ENCODE data around the gene DMRT3. TPM values are rescaled to one million over a fixed set of nuclear protein-coding genes. Genes with fewer than 3 reads are reported as not detected.

The DMRT3 gene
- total RNA-seq, 4 donors from 2014 or later, result not detected

- 45 to 75% methylated on average over 2 to 4 of the region's 4 CpGs for WGBS, 2 donors (ENCODE audit: low coverage in 1 of 2)
- in situ Hi-C loops (cut with MboI; ENCODE audit: low pct_ligation_motif_present in 1 of 4, low pct_unique_long_range_greater_than_20kb in 1 of 4, low sequenced_read_pairs in 3 of 4), result no loop called here
- intact Hi-C loops (cut with DNase I; ENCODE audit: low total_unique reads), result no loop called here
- Histone ChIP-seq H3K4me3 (no peak overlapping the region), H3K9me3 (no peaks in the 10 kb centered on the region), H3K4me1 (no peaks in the 10 kb centered on the region), H3K27me3 (peaks cover 91% of the 10 kb centered on the region), H3K36me3 (no peaks in the 10 kb centered on the region), H3K27ac (no peak overlapping the region)
- DNase-seq, result no peak
- TF ChIP-seq POLR2AphosphoS5 (IDR thresholded peaks at IDR 0.05) (no peak), EP300 (IDR thresholded peaks at IDR 0.05; ENCODE audit: low read depth) (no peak), POLR2A (IDR thresholded peaks at IDR 0.05) (no peak)
- TF ChIP-seq, protein P1, sequence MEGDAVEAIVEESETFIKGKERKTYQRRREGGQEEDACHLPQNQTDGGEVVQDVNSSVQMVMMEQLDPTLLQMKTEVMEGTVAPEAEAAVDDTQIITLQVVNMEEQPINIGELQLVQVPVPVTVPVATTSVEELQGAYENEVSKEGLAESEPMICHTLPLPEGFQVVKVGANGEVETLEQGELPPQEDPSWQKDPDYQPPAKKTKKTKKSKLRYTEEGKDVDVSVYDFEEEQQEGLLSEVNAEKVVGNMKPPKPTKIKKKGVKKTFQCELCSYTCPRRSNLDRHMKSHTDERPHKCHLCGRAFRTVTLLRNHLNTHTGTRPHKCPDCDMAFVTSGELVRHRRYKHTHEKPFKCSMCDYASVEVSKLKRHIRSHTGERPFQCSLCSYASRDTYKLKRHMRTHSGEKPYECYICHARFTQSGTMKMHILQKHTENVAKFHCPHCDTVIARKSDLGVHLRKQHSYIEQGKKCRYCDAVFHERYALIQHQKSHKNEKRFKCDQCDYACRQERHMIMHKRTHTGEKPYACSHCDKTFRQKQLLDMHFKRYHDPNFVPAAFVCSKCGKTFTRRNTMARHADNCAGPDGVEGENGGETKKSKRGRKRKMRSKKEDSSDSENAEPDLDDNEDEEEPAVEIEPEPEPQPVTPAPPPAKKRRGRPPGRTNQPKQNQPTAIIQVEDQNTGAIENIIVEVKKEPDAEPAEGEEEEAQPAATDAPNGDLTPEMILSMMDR (IDR thresholded peaks at IDR 0.05), result no peak
These were observed 16.5 kb upstream of the DMRT3 start for GRCh38 chr9:959914-960313.

GRCh38 chr9:962023-962422 lies 14.4 kb upstream of the DMRT3 start:
- TF ChIP-seq POLR2A (IDR thresholded peaks at IDR 0.05) (no peak), POLR2AphosphoS5 (IDR thresholded peaks at IDR 0.05) (no peak), EP300 (IDR thresholded peaks at IDR 0.05; ENCODE audit: low read depth) (no peak)
- TF ChIP-seq, protein P1 (IDR thresholded peaks at IDR 0.05), result no peak
- H3K27ac ChIP-seq, result no peak overlapping the region
- peaks cover 95% of the 10 kb centered on the region for H3K27me3 ChIP-seq
- H3K4me3 ChIP-seq, result no peak overlapping the region
- H3K4me1 ChIP-seq, result no peaks in the 10 kb centered on the region
- no peaks in the 10 kb centered on the region for H3K36me3 ChIP-seq
- H3K9me3 ChIP-seq, result no peaks in the 10 kb centered on the region
- in situ Hi-C loops (cut with MboI; ENCODE audit: low pct_ligation_motif_present in 1 of 4, low pct_unique_long_range_greater_than_20kb in 1 of 4, low sequenced_read_pairs in 3 of 4), result no loop called here
- DNase-seq, result no peak
- intact Hi-C loops (cut with DNase I; ENCODE audit: low total_unique reads), result no loop called here
- 63 to 100% methylated on average over 1 to 6 of the region's 6 CpGs for WGBS, 2 donors (ENCODE audit: low coverage in 1 of 2)

DNA sequence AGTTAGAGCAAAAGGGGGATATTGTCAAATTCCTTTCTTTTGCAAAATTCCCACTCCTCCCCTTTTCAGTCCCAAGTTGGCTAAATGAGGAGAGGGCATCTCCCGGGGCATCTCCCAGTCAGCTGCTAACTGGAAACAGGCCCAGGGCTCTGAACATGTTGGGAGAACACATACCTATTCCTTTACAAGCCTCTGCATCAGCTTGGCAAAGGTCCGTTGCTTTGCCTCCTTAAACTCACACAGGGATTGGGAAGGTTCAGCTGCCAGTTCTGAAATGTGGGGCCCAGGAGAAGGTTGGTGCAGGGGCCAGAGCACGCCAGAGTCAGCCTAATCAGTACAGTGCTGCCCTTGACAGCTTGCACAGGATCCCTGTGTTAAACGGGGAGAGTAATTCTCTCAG lies 11.0 kb upstream of the DMRT3 start:
- in situ Hi-C loops (cut with MboI; ENCODE audit: low pct_ligation_motif_present in 1 of 4, low pct_unique_long_range_greater_than_20kb in 1 of 4, low sequenced_read_pairs in 3 of 4) (no loop called here), intact Hi-C loops (cut with DNase I; ENCODE audit: low total_unique reads) (no loop called here)
- Histone ChIP-seq H3K27me3 (peaks cover 99% of the 10 kb centered on the region), H3K27ac (no peak overlapping the region), H3K4me1 (peaks cover under 1 to 11% (median 6%) of the 10 kb centered on the region in 4 donors), H3K4me3 (no peak overlapping the region), H3K36me3 (no peaks in the 10 kb centered on the region), H3K9me3 (no peaks in the 10 kb centered on the region)
- DNase-seq, result no peak
- WGBS, 2 donors (ENCODE audit: low coverage in 1 of 2), result 28% methylated on average over 4 of the region's 4 CpGs; no CpG with 5 or more reads in 1 of the 2 donors
- TF ChIP-seq, protein P1 (IDR thresholded peaks at IDR 0.05), result no peak
- TF ChIP-seq POLR2AphosphoS5 (IDR thresholded peaks at IDR 0.05) (no peak), POLR2A (IDR thresholded peaks at IDR 0.05) (no peak), EP300 (IDR thresholded peaks at IDR 0.05; ENCODE audit: low read depth) (no peak)

DNA sequence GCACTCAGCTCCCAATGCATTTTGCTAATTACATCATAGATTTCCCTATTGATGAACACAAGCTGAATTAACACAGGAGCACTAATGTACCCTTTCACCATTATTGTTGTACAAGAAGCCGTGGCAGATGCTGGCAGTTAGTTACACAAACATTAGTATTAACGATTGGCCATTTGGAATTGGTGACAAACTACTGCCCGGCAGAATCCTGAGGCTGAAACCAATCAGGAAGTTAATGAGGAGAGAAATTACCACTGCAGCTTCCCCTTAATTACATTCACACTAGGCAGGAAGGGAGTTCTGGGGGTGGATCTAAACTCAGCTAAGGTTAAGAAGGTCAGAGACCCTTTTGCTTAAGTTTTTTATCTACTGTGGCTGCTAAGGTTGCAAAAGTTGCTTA lies 9.6 kb upstream of the DMRT3 start:
- Histone ChIP-seq H3K4me3 (no peak overlapping the region), H3K27ac (no peak overlapping the region), H3K27me3 (peaks cover 100% of the 10 kb centered on the region), H3K9me3 (no peaks in the 10 kb centered on the region), H3K36me3 (no peaks in the 10 kb centered on the region), H3K4me1 (peaks cover 4 to 25% (median 13%) of the 10 kb centered on the region in 4 donors)
- intact Hi-C loops (cut with DNase I; ENCODE audit: low total_unique reads) (no loop called here), in situ Hi-C loops (cut with MboI; ENCODE audit: low pct_ligation_motif_present in 1 of 4, low pct_unique_long_range_greater_than_20kb in 1 of 4, low sequenced_read_pairs in 3 of 4) (no loop called here)
- no peak for DNase-seq
- WGBS, 2 donors (ENCODE audit: low coverage in 1 of 2), result 20 to 29% methylated on average over 1 to 3 of the region's 3 CpGs
- TF ChIP-seq POLR2AphosphoS5 (IDR thresholded peaks at IDR 0.05) (no peak), POLR2A (IDR thresholded peaks at IDR 0.05) (no peak), EP300 (IDR thresholded peaks at IDR 0.05; ENCODE audit: low read depth) (no peak)
- TF ChIP-seq, protein P1 (IDR thresholded peaks at IDR 0.05), result no peak
